AG10803 (cell line): ENCODE data around the gene LRSAM1.

Experiments
- DNase-seq: peaks from one replicate; pipeline ENCODE4 v3.0.0; 2010; ENCODE audit warnings: low read depth
- H3K4me3 ChIP-seq: 2 replicates; pipeline ENCODE4 v1.5.1; 2011; ENCODE audit warnings: mild to moderate bottlenecking, low read length, control low read depth
- CTCF ChIP-seq: conservative IDR thresholded peaks from 2 replicates; pipeline ENCODE4 v1.5.1; 2011; ENCODE audit warnings: mild to moderate bottlenecking, low read length, control low read depth, inconsistent platforms

The LRSAM1 gene

GRCh38 chr9:127474592-127474991 is 23.3 kb downstream of the LRSAM1 start:
- no peak for DNase-seq
- no peak for TF ChIP-seq CTCF
- no peak overlapping the region for H3K4me3 ChIP-seq

GRCh38 chr9:127479507-127480081 is 28.3 kb downstream of the LRSAM1 start:
- no peak overlapping the region for H3K4me3 ChIP-seq
- DNase-seq, result no peak
- no peak for TF ChIP-seq CTCF

- no peak for DNase-seq
- no peak for TF ChIP-seq CTCF
- H3K4me3 ChIP-seq, result no peak overlapping the region
Measured at GRCh38 chr9:127482662-127483061, 31.4 kb downstream of the LRSAM1 start.

- TF ChIP-seq CTCF, result no peak
- DNase-seq, result no peak
Measured at GRCh38 chr9:127485995-127486394, 34.7 kb downstream of the LRSAM1 start.

GRCh38 chr9:127488946-127489345 is 37.6 kb downstream of the LRSAM1 start:
- TF ChIP-seq CTCF, result no peak
- no peak overlapping the region for H3K4me3 ChIP-seq
- DNase-seq, result no peak

More at GRCh38 chr9:127485995-127486394, 34.7 kb downstream of the LRSAM1 start:
- H3K4me3 ChIP-seq, result no peak overlapping the region

GRCh38 chr9:127489471-127490115 is 38.3 kb downstream of the LRSAM1 start:
- DNase-seq, result no peak
- TF ChIP-seq CTCF, result no peak
- H3K4me3 ChIP-seq, result no peak overlapping the region

- no peak overlapping the region for H3K4me3 ChIP-seq
- no peak for TF ChIP-seq CTCF
- DNase-seq, result no peak
Measured at GRCh38 chr9:127490535-127491230, 39.4 kb downstream of the LRSAM1 start.
